GM12864 (cell line): ENCODE measurements around the gene LINC00305.

Experiments
- DNase-seq: peaks from one replicate; pipeline ENCODE4 v3.0.0-alpha.2; 2011; ENCODE audit warnings: low read depth
- H3K4me3 ChIP-seq: 2 replicates; pipeline ENCODE4 v1.5.1; 2011; ENCODE audit warnings: mild to moderate bottlenecking, low read depth, low read length, control low read depth
- TF ChIP-seq, protein P1 (sequence below): IDR thresholded peaks from 2 replicates; pipeline ENCODE4 v1.5.1; 2011; ENCODE audit warnings: low read depth, mild to moderate bottlenecking, moderate library complexity, low read length, control low read depth, inconsistent platforms; ENCODE audit errors: missing control alignments

LINC00305 gene

DNA sequence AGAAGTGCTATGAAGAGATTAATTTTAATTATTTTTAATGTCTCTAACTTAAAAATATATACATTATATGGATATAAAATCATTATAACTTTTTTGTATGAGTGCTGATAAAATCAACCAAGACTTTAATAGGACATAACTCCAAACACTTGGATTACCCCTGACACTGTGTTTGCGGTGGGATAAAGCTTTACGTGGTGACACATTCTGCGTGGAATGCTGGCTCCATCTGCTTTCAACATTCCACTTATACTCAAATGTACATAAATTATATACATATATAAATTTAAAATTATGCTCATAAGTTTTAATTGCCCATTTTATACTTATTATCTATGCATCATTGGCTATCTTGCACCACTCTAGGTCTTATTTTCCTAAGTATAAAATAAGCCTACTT lies 30.5 kb downstream of the LINC00305 start:
- no peak overlapping the region for H3K4me3 ChIP-seq
- no peak for DNase-seq
- TF ChIP-seq, protein P1, sequence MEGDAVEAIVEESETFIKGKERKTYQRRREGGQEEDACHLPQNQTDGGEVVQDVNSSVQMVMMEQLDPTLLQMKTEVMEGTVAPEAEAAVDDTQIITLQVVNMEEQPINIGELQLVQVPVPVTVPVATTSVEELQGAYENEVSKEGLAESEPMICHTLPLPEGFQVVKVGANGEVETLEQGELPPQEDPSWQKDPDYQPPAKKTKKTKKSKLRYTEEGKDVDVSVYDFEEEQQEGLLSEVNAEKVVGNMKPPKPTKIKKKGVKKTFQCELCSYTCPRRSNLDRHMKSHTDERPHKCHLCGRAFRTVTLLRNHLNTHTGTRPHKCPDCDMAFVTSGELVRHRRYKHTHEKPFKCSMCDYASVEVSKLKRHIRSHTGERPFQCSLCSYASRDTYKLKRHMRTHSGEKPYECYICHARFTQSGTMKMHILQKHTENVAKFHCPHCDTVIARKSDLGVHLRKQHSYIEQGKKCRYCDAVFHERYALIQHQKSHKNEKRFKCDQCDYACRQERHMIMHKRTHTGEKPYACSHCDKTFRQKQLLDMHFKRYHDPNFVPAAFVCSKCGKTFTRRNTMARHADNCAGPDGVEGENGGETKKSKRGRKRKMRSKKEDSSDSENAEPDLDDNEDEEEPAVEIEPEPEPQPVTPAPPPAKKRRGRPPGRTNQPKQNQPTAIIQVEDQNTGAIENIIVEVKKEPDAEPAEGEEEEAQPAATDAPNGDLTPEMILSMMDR: no peak

DNA sequence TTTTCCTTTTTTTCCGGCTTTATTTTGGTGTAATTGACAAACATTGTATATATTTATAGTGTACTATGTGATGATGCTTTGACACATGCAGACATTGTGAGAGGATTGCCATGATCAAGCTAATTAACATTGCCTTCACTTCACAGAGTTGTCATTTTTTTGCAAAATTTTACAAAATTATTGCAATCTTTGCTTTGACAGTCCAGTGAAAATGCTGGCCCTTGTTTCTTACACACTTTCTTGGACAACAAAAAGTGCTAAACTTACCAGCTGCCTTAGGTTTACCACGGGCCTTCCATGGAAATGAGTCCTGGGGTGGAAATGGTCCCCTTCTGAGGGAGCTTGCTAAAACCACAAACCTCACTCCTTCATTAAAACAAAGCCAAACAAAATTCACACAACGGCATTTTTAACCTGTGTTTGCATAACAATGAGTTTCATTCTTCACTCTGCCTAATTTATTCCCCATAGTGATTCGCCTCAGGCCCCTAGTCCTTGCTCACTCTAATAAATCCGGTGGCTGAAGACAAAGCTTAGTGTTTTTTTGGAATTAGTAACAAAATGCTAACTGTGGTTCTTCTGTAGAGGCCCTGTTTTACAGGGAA lies 32.2 kb downstream of the LINC00305 start:
- TF ChIP-seq, protein P1: no peak
- no peak overlapping the region for H3K4me3 ChIP-seq
- no peak for DNase-seq

DNA sequence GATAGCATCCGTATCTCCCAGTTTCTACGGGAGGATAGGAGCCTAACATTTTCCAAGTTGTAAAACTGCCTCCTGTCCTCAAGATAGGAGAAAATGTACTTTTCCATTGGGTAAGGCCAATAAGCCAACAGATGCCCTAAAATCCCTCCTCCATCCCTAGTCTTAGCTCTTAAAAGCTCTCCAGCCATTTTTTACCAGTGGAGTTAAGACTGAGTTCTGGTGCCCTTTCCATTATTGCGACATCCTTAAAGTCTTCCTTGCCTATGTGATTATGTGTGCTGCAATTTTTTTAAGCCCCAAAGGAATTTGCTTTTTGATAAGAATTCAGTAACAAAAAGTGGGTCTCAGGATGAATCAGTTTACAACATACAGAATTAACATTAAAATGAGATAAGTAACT lies 33.0 kb downstream of the LINC00305 start:
- no peak for DNase-seq
- no peak overlapping the region for H3K4me3 ChIP-seq
- TF ChIP-seq, protein P1: no peak

DNA sequence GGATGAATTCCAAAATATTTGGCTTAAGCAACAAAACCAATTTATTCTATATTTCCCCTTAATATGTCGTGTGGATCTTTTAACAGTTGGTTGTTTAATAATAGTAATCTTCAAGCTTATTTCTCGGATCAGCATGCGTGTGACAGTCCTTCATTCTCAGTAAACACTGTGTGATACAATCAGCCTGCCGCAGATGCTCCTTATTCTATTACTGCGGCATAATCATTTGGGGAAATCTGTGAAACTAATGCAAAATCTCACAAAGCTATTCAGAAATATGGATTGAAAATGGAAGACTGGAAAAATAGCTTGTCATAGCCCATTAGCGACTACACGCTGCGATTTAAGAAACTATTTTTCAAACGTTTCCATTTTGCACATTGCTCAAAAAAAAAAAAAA lies 36.9 kb downstream of the LINC00305 start:
- H3K4me3 ChIP-seq: no peak overlapping the region
- TF ChIP-seq, protein P1: no peak
- DNase-seq: no peak

DNA sequence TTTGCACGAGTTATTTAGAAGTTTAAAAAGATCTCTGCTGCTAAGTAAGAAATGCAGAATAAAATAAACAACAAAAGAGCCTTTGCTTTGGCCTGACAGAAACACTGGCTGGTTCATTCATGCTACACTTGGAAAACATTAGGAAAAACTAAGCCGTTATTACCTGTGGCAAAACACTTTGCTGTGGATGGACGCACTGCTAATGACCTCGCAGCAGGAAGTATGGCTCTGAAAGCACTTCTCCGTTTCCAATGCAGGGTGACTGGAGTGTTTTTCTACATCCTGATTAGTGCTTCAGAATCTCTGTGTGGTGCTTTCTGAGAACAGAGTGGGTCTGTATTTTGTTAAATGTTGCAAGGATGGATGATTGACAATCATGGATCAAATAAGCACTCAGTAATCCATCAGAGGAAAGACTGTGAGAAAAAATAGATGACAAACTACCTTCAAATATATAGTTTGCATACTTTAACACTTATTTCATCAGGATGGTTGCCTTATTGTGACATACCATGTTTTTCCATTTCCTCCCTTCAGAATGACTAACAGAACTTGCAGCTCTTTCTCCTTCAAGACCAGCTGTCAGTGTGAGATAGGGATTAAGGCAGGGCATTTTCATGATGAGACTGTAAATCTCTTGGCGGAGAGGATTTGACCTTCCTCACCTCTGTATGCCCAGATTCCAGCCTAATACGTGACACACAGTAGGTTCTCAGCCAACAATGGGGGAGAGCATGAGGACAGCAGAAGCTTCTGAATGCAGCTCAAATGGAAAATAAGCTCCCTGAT lies 38.0 kb downstream of the LINC00305 start:
- DNase-seq: no peak
- TF ChIP-seq, protein P1: no peak

DNA sequence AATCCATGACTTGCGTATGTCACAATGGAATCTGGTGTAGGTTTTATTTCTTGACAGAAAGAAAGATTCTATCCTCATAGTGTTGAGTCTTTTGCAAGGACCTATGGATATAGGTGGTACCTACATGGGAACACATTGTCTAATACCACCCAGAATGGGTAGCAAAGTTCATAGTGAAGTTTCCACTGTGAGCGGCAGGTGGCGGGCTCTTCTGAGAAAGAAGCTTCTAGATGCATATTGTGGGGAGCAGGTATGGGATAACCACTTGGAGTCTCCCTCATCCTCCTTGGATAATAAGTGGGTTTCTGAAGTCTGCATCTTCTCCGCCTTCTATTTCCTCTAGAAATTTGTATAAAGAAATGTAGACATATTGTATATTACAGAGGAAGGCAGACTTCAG lies 44.9 kb downstream of the LINC00305 start:
- TF ChIP-seq, protein P1: peak; percentile 47
- H3K4me3 ChIP-seq: no peak overlapping the region
- no peak for DNase-seq

More for the DNA sequence above, 38.0 kb downstream of the LINC00305 start:
- no peak overlapping the region for H3K4me3 ChIP-seq
